MM.1S (cell line): ENCODE results near the gene DNAJB4.

Experiments
- CTCF ChIP-seq: fragments of 300-600 bp; sonication (generic); IDR thresholded peaks from 2 replicates; pipeline ENCODE4 v1.5.1; 2016; ENCODE audit warnings: antibody characterized with exemption, low read length, mixed read lengths
- EZH2 ChIP-seq: fragments of 300-600 bp; sonication (generic); optimal IDR thresholded peaks from 2 replicates; pipeline ENCODE3; 2017; ENCODE audit warnings: low read depth, mild to moderate bottlenecking, antibody characterized with exemption, low read length, mixed read lengths

- TF ChIP-seq CTCF (no peak), EZH2 (no peak)
Measured at GRCh38 chr1:78058670-78059069, 53.9 kb downstream of the DNAJB4 start.
